Measurements from ENCODE around the gene CCDC171. TPM values are rescaled to one million over a fixed set of nuclear protein-coding genes. Genes with fewer than 3 reads are reported as not detected.

Gene CCDC171
- total and polyA plus RNA-seq, 5 donors from 2014 or later = 0.05 to 1.1 (median 0.29) TPM

DNA sequence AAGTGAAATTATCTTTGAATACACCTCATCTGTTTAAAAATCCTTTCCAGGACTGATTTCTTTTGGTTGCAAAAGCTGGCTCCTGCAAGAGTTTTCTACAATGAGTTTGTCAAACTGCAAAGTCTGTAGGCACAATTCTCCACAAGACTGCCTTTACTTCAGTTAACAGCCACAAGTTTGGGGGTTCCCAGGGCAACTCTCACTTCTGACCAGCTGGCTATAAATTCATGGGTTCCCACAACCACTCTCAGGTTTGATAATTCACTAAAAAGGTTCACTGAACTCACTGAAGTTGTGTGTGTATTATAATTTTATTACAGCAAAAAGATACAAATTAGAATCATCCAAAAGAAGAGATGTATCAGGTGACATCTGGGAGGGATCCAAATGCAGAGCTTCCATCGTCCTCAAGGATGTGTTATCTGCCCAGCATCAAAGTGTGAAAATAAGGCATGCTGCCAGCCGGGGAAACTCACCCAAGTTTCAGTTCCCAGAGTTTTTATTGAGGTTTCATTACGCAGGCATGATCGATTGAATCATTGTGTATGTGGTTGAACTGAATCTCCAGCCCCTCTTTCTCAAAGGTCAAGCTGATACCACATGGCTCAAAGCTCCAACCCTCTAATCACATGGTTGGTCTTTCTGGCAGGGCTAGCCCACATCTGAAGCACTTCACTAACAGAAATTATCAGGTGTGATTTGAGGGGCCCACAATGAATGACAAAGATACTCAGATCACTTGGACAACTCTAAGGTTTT lies 23.1 kb upstream of the CCDC171 start:
- no peak for ATAC-seq (ENCODE audit: low read depth in 2 of 2)
- H3K4me1 Mint-ChIP-seq = peaks cover 0 to 8% (median 3%) of the 10 kb centered on the region in 4 donors

DNA sequence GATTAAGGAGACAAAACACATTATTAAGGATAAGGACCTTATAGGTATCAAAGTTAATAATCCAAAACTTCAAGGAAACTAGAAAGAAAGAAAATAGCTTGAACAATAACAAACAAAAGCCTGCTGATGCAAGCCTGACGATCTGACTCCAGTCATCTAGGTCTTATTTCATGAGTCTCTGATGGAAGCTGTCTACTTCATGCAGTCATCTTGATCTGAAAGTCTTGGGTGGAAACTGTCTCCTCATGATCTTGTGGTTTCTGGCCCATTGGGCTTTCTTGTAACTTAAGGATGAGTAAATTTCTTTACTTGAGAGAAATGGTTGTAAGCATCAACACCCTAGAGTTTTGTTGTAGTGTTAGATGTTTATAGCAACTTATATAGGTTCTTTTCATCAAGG lies 21.5 kb upstream of the CCDC171 start:
- no peaks in the 10 kb centered on the region for H3K36me3 Mint-ChIP-seq
- Histone ChIP-seq H3K36me3 (ENCODE audit: control insufficient read depth, insufficient read depth, low read length) (no peaks in the 10 kb centered on the region), H3K27ac (ENCODE audit: insufficient read depth, low read length, poor library complexity, severe bottlenecking) (no peak overlapping the region), H3K9me3 (ENCODE audit: control insufficient read depth in 2 of 2, low read length in 2 of 2) (no peaks in the 10 kb centered on the region), H3K4me3 (ENCODE audit: low read depth, low read length) (no peak overlapping the region), H3K27me3 (ENCODE audit: control insufficient read depth, insufficient read depth, low read length) (no peaks in the 10 kb centered on the region), H3K4me1 (ENCODE audit: control insufficient read depth, insufficient read depth, low read length, poor library complexity, severe bottlenecking) (no peaks in the 10 kb centered on the region)
- no peak overlapping the region for H3K4me3 Mint-ChIP-seq
- ATAC-seq (ENCODE audit: low read depth in 2 of 2) (no peak), DNase-seq (no peak)
- H3K27me3 Mint-ChIP-seq = peaks cover 5% of the 10 kb centered on the region
- no peak overlapping the region for H3K27ac Mint-ChIP-seq
- peaks cover 0 to 8% (median 3%) of the 10 kb centered on the region in 4 donors for H3K4me1 Mint-ChIP-seq
- H3K9me3 Mint-ChIP-seq = no peaks in the 10 kb centered on the region

More for the DNA sequence above, 23.1 kb upstream of the CCDC171 start:
- H3K27ac ChIP-seq (ENCODE audit: insufficient read depth, low read length, poor library complexity, severe bottlenecking) = no peak overlapping the region
- no peaks in the 10 kb centered on the region for H3K4me1 ChIP-seq (ENCODE audit: control insufficient read depth, insufficient read depth, low read length, poor library complexity, severe bottlenecking)
- peaks cover 14% of the 10 kb centered on the region for H3K27me3 Mint-ChIP-seq
- H3K36me3 Mint-ChIP-seq = no peaks in the 10 kb centered on the region
- peak overlapping the region in 1 of 3 donors; percentile 26 for H3K27ac Mint-ChIP-seq
- no peak overlapping the region for H3K4me3 Mint-ChIP-seq
- no peaks in the 10 kb centered on the region for H3K9me3 ChIP-seq (ENCODE audit: control insufficient read depth in 2 of 2, low read length in 2 of 2)
- no peak overlapping the region for H3K4me3 ChIP-seq (ENCODE audit: low read depth, low read length)
- DNase-seq = no peak
- no peaks in the 10 kb centered on the region for H3K27me3 ChIP-seq (ENCODE audit: control insufficient read depth, insufficient read depth, low read length)
- H3K36me3 ChIP-seq (ENCODE audit: control insufficient read depth, insufficient read depth, low read length) = no peaks in the 10 kb centered on the region
- no peaks in the 10 kb centered on the region for H3K9me3 Mint-ChIP-seq

DNA sequence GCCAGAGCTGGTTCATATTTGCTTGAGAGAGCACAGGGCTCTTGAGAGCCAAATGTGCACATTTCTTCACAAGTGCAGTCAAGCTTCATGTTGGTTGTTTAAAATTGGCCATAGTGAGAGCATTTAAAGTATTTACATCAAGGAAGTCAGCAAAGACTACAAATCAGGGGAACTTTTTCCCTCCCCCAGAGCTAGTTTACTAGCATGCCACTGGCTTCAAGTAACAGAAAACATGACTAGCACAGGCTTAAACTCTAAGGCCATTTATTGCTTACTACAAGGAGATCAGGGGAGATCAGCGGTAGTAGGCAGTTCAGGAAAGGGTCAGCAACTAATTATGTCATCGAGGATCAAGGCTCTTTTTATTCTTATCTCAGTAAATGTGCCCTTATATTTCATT lies 11.0 kb upstream of the CCDC171 start:
- no peak for ATAC-seq (ENCODE audit: low read depth in 2 of 2)
- Histone ChIP-seq H3K9me3 (ENCODE audit: control insufficient read depth in 2 of 2, low read length in 2 of 2) (no peaks in the 10 kb centered on the region), H3K4me3 (ENCODE audit: low read depth, low read length) (no peak overlapping the region), H3K27ac (ENCODE audit: insufficient read depth, low read length, poor library complexity, severe bottlenecking) (no peak overlapping the region), H3K27me3 (ENCODE audit: control insufficient read depth, insufficient read depth, low read length) (peaks cover 2% of the 10 kb centered on the region), H3K4me1 (ENCODE audit: control insufficient read depth, insufficient read depth, low read length, poor library complexity, severe bottlenecking) (no peaks in the 10 kb centered on the region), H3K36me3 (ENCODE audit: control insufficient read depth, insufficient read depth, low read length) (no peaks in the 10 kb centered on the region)
- Mint-ChIP-seq H3K27me3 (peaks cover 22% of the 10 kb centered on the region), H3K27ac (no peak overlapping the region), H3K4me1 (no peaks in the 10 kb centered on the region), H3K9me3 (peaks cover 0 to 4% (median 0%) of the 10 kb centered on the region in 7 donors), H3K4me3 (no peak overlapping the region), H3K36me3 (no peaks in the 10 kb centered on the region)
- DNase-seq = no peak

DNA sequence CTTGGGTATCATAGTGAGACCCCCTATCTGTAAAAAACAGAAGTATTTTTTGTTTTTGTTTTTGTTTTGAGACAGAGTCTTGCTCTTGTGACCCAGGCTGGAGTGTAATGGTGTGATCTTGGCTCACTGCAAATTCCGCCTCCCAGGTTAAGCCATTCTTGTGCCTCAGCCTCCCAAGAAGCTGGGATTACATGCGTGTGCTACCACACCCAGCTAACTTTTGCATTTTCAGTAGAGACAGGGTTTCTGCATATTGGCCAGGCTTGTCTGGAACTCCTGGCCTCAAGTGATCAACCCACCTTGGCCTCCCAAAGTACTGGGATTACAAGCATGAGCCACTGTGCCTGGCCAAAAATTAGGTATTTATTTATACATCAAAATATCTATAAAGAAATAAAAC lies 10.2 kb upstream of the CCDC171 start:
- no peak overlapping the region for H3K4me3 Mint-ChIP-seq
- H3K27me3 ChIP-seq (ENCODE audit: control insufficient read depth, insufficient read depth, low read length) = peaks cover 2% of the 10 kb centered on the region
- ATAC-seq (ENCODE audit: low read depth in 2 of 2) (no peak), DNase-seq (no peak)
- H3K4me1 ChIP-seq (ENCODE audit: control insufficient read depth, insufficient read depth, low read length, poor library complexity, severe bottlenecking) = no peaks in the 10 kb centered on the region
- no peaks in the 10 kb centered on the region for H3K9me3 ChIP-seq (ENCODE audit: control insufficient read depth in 2 of 2, low read length in 2 of 2)
- no peak overlapping the region for H3K27ac ChIP-seq (ENCODE audit: insufficient read depth, low read length, poor library complexity, severe bottlenecking)
- no peak overlapping the region for H3K27ac Mint-ChIP-seq
- no peaks in the 10 kb centered on the region for H3K4me1 Mint-ChIP-seq
- H3K36me3 Mint-ChIP-seq = no peaks in the 10 kb centered on the region
- peaks cover 0 to 4% (median 0%) of the 10 kb centered on the region in 7 donors for H3K9me3 Mint-ChIP-seq
- H3K27me3 Mint-ChIP-seq = peaks cover 18% of the 10 kb centered on the region
- no peak overlapping the region for H3K4me3 ChIP-seq (ENCODE audit: low read depth, low read length)
- no peaks in the 10 kb centered on the region for H3K36me3 ChIP-seq (ENCODE audit: control insufficient read depth, insufficient read depth, low read length)

DNA sequence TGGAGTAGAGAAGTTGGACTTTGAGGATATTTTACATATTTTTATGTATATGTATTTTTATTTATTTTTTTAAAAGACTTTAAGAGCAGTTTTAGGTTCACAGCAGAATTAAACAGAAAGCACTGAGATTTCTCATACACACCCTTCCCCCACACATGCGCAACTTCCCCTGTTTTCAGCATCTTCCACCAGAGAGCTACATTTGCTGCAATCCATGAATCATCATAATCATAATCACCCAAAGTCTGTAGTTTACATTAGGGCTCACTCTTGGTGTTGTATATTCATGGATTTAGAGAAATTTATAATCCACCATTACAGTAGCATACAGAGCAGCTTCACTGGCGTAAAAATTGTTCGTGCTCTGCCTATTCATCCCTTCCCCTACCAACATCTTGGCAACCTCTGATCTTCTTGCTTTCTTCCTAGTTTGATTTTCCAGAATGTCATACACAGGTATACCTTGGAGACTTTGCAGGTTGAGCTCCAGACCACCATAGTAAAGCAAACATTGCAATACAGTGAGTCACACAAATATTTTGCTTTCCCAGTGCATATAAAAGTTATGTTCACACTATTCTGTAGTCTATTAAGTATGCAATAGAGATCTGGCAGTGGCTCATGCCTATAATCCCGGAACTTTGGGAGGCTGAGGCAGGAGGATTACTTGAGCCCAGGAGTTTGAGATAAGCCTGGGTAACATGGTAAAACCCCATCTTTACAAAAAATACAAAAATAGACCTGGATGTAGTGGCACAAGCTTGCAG lies 9.6 kb upstream of the CCDC171 start:
- ATAC-seq (ENCODE audit: low read depth in 2 of 2) (no peak), DNase-seq (no peak)
- H3K9me3 Mint-ChIP-seq = peaks cover 0 to 4% (median 0%) of the 10 kb centered on the region in 7 donors
- H3K4me1 Mint-ChIP-seq = no peaks in the 10 kb centered on the region
- no peaks in the 10 kb centered on the region for H3K36me3 Mint-ChIP-seq
- no peaks in the 10 kb centered on the region for H3K36me3 ChIP-seq (ENCODE audit: control insufficient read depth, insufficient read depth, low read length)
- H3K27ac Mint-ChIP-seq = no peak overlapping the region
- peaks cover 2% of the 10 kb centered on the region for H3K27me3 ChIP-seq (ENCODE audit: control insufficient read depth, insufficient read depth, low read length)
- H3K9me3 ChIP-seq (ENCODE audit: control insufficient read depth in 2 of 2, low read length in 2 of 2) = no peaks in the 10 kb centered on the region
- H3K4me3 ChIP-seq (ENCODE audit: low read depth, low read length) = no peak overlapping the region
- H3K27ac ChIP-seq (ENCODE audit: insufficient read depth, low read length, poor library complexity, severe bottlenecking) = no peak overlapping the region
- no peaks in the 10 kb centered on the region for H3K4me1 ChIP-seq (ENCODE audit: control insufficient read depth, insufficient read depth, low read length, poor library complexity, severe bottlenecking)
- H3K4me3 Mint-ChIP-seq = no peak overlapping the region
- H3K27me3 Mint-ChIP-seq = peaks cover 17% of the 10 kb centered on the region

DNA sequence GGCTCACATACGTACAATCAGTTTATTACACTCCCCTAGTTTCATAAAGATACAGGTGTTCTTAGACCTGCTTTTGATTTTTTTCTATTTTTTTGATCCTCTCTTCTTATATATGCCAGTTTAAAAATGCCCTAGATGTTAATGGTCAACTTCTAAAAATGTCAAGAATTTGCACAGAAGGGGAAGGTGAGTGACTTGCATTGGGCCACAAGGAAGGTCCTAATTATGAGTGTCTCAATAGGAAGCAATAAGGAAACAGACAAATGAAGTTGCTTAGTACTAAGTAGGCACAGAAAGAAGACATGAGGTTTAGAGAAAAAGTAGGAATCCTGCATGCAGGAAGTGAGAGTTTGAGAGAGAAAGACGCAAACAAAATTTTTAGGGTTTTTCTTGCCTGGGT lies 3.2 kb upstream of the CCDC171 start:
- Mint-ChIP-seq H3K4me3 (peak overlapping the region in 1 of 4 donors; percentile 24), H3K4me1 (peaks cover 0 to 21% (median 7%) of the 10 kb centered on the region in 4 donors), H3K27ac (no peak overlapping the region), H3K36me3 (no peaks in the 10 kb centered on the region), H3K27me3 (peaks cover 11% of the 10 kb centered on the region), H3K9me3 (peaks cover 0 to 2% (median 0%) of the 10 kb centered on the region in 7 donors)
- DNase-seq (no peak), ATAC-seq (ENCODE audit: low read depth in 2 of 2) (no peak)
- Histone ChIP-seq H3K9me3 (ENCODE audit: control insufficient read depth in 2 of 2, low read length in 2 of 2) (no peaks in the 10 kb centered on the region), H3K4me3 (ENCODE audit: low read depth, low read length) (no peak overlapping the region), H3K27ac (ENCODE audit: insufficient read depth, low read length, poor library complexity, severe bottlenecking) (no peak overlapping the region), H3K27me3 (ENCODE audit: control insufficient read depth, insufficient read depth, low read length) (no peaks in the 10 kb centered on the region), H3K4me1 (ENCODE audit: control insufficient read depth, insufficient read depth, low read length, poor library complexity, severe bottlenecking) (peaks cover 19% of the 10 kb centered on the region), H3K36me3 (ENCODE audit: control insufficient read depth, insufficient read depth, low read length) (no peaks in the 10 kb centered on the region)

DNA sequence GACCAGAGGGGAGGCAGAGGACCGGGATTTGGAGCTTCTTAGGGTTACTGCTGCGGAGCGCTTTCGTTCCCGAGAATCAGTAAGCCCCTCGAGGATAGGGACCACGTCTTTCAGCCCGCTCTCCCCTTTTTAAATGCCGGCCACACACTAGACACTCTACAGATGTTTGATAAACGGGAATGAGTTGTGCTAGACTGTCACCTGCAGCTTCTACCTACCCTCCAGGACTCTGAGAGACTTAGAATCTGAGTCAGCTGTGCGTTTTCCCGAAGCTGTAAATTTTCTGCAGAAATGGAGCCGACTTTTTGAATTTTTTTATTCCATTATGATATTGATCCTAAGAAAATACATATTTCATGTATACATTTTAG lies 670 bp downstream of the CCDC171 start:
- peak overlapping the region in 2 of 3 donors; percentile 90 to 91 for H3K27ac Mint-ChIP-seq
- H3K4me1 ChIP-seq (ENCODE audit: control insufficient read depth, insufficient read depth, low read length, poor library complexity, severe bottlenecking) = peaks cover 19% of the 10 kb centered on the region
- H3K4me3 Mint-ChIP-seq = peak overlapping the region; percentile 87 to 95 (median 93)
- no peaks in the 10 kb centered on the region for H3K36me3 ChIP-seq (ENCODE audit: control insufficient read depth, insufficient read depth, low read length)
- H3K4me1 Mint-ChIP-seq = peaks cover 0 to 21% (median 7%) of the 10 kb centered on the region in 4 donors
- DNase-seq (peak in 1 of 3 donors; percentile 14), ATAC-seq (ENCODE audit: low read depth in 2 of 2) (peak; percentile 6 to 10)
- peaks cover 12% of the 10 kb centered on the region for H3K27me3 Mint-ChIP-seq
- no peaks in the 10 kb centered on the region for H3K36me3 Mint-ChIP-seq
- H3K27me3 ChIP-seq (ENCODE audit: control insufficient read depth, insufficient read depth, low read length) = no peaks in the 10 kb centered on the region
- no peaks in the 10 kb centered on the region for H3K9me3 ChIP-seq (ENCODE audit: control insufficient read depth in 2 of 2, low read length in 2 of 2)
- no peaks in the 10 kb centered on the region for H3K9me3 Mint-ChIP-seq
- H3K27ac ChIP-seq (ENCODE audit: insufficient read depth, low read length, poor library complexity, severe bottlenecking) = no peak overlapping the region
- H3K4me3 ChIP-seq (ENCODE audit: low read depth, low read length) = peak overlapping the region; percentile 87

All from CD4-positive, CD25-positive, alpha-beta regulatory T cell (primary cell).